HG02642 (cell line): Measurements from ENCODE around the gene DYRK1A.
A peak's percentile ranks its signal among the peaks of the same experiment; 100 is the strongest.
"Not testable (repeated sequence)": the region's sequence is repeated elsewhere in the genome, so short reads cannot be mapped to it uniquely, and the experiment has no call there.

Source experiments
- ATAC-seq: cut with Tn5 transposase; IDR thresholded peaks from one replicate; pipeline ENCODE4 v1.9.1; 2021; ENCODE audit warnings: mild to moderate bottlenecking; ENCODE audit not compliant: unreplicated experiment, poor library complexity

Gene DYRK1A

GRCh38 chr21:37541128-37541527 lies 174.6 kb downstream of the DYRK1A start:
- not testable (repeated sequence) for ATAC-seq

- ATAC-seq, result no peak
These were observed 175.9 kb downstream of the DYRK1A start for GRCh38 chr21:37542512-37542911.

- ATAC-seq, result no peak
These were observed 179.8 kb downstream of the DYRK1A start for GRCh38 chr21:37546299-37546908.

DNA sequence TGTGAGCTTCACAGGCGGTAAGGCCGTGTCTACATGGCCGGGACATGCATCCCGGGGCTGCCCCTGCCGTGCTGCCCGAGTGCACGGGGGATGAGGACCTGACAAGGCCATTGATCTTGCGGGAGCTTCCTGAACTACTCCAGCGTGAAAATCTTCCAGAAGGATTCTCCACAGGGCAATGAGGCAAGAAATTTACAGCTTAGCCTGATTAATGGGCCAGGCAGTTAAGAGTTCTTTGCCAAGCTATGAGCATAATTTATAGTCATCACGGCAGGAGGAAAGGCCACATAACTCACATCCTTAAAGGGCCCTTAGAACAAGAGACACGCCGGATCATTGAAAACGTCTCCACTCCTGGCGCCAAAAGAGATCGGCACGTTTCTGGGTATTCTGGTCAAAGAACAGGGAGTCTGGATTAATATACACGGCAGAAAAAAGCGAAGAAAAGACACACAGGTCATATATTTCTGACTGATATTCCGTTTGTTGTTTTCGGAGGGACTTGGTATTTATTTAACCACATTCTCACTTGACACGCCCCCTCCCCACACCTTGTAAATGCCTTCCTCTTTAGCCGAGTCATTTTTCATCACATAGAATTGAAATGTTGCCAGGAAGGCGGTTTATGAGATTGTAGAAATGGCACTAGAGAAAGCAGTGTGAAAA lies 180.5 kb downstream of the DYRK1A start:
- ATAC-seq, result no peak

- no peak for ATAC-seq
These were observed 181.1 kb downstream of the DYRK1A start for GRCh38 chr21:37547615-37548200.

DNA sequence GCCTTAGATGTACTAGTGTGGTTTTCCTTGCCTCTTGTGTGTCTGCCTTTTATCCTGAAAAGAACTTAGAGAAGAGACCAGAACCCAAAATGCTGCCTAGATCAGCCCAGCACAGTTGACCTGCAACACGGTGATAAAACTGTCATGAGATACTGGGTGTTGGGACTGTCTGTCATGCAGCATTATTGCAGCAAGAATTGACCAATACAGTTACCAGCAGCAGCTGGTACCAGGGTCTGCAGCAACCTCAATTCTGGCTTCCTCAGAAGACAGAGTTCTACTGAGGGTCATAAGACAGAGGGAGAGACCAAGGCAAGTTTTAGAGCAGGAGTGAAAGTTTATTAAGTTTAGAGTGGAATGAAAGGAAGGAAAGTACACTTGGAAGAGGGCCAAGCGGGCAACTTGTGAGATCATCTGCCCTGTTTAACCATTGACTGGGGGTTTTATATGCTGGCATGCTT lies 182.0 kb downstream of the DYRK1A start:
- ATAC-seq, result no peak

DNA sequence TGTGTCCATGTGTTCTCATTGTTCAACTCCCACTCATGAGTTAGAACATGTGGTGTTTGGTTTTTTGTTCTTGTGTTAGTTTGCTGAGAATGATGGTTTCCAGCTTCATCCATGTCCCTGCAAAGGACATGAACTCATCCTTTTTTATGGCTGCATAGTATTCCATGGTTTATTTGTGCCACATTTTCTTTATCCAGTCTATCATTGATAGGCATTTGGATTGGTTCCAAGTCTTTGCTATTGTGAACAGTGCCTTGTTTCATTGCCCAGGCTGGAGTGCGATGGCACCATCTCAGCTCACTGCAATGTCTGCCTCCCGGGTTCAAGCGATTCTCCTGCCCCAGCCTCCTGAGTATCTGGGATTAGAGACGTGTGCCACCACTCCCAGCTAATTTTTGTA lies 183.2 kb downstream of the DYRK1A start:
- not testable (repeated sequence) for ATAC-seq

DNA sequence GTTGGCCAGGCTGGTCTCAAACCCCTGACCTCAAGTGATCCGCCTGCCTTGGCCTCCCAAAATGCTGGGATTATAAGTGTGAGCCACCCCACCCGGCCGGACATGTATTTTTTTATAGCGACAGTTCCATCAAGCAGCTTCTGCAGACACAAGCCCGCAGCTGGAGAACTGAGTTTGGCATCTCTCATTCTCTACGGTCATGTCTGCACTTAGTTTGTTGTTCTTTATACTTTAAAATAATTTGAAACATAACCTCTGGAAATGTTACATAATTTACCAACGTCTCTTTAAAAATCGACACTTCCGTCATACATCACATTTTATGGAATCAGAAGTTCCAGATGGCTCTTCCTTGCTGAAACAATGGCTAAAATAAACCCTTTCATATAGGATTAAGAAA lies 183.6 kb downstream of the DYRK1A start:
- no peak for ATAC-seq

GRCh38 chr21:37550618-37551330 lies 184.2 kb downstream of the DYRK1A start:
- ATAC-seq, result no peak

DNA sequence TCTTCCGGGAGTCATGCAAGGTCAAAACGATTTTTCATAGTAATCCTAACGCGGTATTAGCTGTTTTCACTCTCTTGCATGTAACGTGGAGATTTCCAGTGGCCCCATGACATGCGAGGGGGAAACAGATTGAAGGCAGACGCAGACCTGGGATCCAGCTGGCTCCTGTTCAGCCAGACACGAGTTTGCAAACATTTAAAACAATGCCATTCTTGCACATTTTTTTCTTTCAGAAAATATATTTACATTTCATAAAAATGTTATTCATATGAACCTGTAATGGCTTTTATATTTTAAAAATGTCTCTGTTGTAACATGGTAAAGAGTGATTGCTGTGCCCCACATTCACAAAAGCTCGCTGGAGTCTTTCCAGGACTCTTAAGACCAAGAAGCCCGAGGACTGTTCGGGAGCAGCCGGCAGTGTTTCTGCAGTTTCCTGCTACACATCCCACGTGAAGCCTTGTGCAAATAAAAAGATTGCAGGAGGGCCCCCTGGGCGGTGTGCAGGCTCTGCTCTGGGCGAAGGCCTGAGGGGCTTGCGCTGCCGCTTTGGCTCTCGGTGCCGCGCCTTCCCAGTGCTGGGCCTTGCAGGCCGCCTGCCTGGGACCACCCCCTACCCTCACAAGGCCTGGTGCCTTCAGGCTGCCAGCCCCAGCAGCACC lies 184.9 kb downstream of the DYRK1A start:
- no peak for ATAC-seq

DNA sequence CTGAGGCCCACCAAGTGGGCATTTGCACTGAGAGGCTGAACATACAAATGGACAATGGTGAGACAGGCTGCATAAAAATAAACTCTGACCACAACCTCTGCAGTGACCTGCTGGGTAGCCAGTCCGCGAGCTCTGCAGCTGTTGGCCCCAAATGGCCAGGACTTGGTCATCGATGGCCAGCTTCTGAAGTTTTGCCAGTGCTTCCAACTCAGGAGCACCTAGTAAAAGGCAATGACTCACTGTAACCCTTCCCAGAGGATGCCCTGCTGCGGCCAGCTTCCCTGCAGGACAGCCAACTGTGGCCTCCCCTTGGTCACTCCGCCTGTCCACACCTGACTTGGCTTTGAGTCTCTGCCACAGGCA lies 185.4 kb downstream of the DYRK1A start:
- no peak for ATAC-seq

GRCh38 chr21:37552496-37553029 lies 186.0 kb downstream of the DYRK1A start:
- no peak for ATAC-seq

DNA sequence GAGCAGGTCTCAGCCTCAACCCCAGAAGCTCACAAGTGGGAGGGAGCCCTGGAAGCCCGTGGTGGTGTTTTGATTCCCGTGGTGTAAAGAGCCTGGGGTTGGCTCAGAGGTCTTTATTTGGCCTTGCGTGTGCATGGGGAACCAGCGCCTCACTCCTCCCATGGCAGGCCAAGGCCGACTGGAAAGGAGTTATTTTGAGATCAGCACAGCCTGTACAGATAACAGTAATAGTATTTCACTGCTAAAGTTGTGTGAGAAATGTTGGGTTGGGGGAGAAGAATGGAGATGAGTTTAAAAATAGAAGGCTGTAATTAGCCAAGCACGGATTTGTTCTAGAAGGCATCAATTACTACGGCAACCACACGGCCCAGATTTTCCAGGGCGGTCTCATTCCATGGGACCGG lies 186.5 kb downstream of the DYRK1A start:
- ATAC-seq, result no peak

DNA sequence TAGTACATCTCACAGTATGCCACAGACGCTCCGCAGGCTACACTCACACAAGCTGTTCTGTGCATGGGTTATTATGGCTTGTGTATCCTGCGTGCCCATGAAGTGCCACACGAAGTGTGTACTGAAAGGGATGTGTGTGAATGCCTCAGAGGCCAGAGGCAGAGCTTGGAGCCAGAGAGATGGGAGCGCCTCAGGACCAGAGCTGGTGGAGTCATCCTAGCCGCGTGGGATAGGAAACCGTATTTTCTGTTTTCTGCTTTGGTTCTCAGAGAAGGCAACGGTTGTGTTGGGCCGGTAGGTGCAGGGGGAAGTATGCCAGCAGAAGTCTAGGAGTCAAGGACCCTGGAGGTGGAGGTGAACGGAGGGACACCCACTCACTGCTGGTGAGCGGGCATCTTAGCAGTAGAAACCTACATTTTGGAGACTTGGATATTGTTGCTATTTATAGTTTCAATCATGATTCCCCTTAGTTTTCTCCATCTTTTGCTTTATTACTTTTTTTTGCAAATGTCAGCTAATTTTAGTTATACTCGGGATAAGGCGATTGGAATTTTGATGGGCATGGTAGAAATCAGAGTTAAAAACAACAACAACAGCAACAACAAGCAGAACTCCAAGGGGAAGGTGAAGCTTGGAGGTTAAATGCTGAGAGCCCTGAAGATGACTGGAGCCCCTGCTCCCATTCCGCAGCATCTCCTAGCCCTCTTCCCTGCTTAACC lies 188.2 kb downstream of the DYRK1A start:
- no peak for ATAC-seq

GRCh38 chr21:37555672-37556261 lies 189.2 kb downstream of the DYRK1A start:
- no peak for ATAC-seq

- peak; percentile 90 for ATAC-seq
These were observed 190.8 kb downstream of the DYRK1A start for GRCh38 chr21:37557261-37557950.

GRCh38 chr21:37558676-37559211 lies 192.2 kb downstream of the DYRK1A start:
- no peak for ATAC-seq

- no peak for ATAC-seq
These were observed 193.8 kb downstream of the DYRK1A start for GRCh38 chr21:37560385-37560784.

DNA sequence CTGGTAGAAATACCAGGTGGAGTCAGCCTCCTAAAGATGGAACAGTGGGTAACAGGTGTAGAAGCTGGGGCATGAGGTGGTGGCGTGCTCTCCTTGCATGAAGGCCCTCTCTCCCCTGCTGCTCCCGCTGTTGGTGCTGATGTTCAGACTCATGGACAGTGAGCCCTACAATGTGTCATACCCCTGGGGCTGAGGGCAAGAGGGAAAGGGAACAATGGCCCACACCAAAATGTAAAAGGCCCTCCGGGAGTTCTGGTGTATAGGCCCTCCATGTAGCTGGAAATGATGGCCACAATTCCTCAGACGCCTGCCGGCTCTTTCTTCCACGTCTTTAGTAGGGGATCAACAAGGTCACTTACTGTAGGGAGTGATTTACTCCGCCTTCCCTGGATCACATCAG lies 194.9 kb downstream of the DYRK1A start:
- no peak for ATAC-seq
